GM12873 (cell line): ENCODE data around the gene DEF6.

Experiments used
- TF ChIP-seq, protein P1 (sequence below): IDR thresholded peaks from 2 replicates; pipeline ENCODE4 v1.5.1; 2012; ENCODE audit warnings: low read depth, mild to moderate bottlenecking, moderate library complexity, low read length, control low read depth; ENCODE audit not compliant: insufficient read depth; ENCODE audit errors: missing control alignments

DEF6 gene

GRCh38 chr6:35356391-35356790 is 58.8 kb downstream of the DEF6 start:
- TF ChIP-seq, protein P1, sequence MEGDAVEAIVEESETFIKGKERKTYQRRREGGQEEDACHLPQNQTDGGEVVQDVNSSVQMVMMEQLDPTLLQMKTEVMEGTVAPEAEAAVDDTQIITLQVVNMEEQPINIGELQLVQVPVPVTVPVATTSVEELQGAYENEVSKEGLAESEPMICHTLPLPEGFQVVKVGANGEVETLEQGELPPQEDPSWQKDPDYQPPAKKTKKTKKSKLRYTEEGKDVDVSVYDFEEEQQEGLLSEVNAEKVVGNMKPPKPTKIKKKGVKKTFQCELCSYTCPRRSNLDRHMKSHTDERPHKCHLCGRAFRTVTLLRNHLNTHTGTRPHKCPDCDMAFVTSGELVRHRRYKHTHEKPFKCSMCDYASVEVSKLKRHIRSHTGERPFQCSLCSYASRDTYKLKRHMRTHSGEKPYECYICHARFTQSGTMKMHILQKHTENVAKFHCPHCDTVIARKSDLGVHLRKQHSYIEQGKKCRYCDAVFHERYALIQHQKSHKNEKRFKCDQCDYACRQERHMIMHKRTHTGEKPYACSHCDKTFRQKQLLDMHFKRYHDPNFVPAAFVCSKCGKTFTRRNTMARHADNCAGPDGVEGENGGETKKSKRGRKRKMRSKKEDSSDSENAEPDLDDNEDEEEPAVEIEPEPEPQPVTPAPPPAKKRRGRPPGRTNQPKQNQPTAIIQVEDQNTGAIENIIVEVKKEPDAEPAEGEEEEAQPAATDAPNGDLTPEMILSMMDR: no peak

GRCh38 chr6:35357677-35358076 is 60.1 kb downstream of the DEF6 start:
- TF ChIP-seq, protein P1: no peak

DNA sequence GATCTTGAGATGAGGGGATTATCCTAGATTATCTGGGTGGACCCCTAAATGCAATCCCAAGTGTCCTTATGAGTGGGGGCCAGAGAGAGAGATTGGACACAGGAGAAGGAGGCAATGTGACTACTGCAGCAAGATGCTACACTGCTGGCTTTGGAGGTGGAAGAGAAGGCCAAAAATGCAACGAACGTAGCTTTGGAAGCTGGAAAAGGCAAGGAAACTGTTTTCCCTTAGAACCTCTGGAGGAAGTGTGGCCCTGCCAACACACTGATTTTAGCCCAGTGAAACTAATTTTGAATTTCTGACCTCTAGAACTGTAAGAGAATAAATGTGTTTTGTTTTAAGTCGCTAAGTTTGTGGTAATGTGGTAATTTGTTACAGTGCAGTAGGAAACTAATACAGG is 60.5 kb downstream of the DEF6 start:
- TF ChIP-seq, protein P1: no peak

DNA sequence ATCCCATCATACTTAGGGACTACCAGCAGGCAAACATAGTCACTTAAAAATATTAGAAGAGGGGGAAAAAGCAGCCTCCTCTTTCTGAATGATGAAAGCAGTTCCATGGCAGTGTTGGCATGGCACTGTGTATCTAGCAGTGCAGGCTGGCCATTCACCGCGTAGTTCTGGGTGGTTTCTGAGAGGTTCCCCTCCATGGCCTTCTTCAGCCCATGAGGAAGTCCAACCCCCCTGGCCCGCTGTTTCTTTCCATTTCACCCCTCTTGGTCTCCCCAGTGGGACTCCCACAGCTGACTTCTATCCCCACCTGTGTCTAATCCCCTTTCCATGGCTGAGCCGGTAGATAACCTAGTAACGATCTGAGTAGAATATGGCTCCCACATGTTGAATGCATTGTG is 61.7 kb downstream of the DEF6 start:
- TF ChIP-seq, protein P1: no peak

DNA sequence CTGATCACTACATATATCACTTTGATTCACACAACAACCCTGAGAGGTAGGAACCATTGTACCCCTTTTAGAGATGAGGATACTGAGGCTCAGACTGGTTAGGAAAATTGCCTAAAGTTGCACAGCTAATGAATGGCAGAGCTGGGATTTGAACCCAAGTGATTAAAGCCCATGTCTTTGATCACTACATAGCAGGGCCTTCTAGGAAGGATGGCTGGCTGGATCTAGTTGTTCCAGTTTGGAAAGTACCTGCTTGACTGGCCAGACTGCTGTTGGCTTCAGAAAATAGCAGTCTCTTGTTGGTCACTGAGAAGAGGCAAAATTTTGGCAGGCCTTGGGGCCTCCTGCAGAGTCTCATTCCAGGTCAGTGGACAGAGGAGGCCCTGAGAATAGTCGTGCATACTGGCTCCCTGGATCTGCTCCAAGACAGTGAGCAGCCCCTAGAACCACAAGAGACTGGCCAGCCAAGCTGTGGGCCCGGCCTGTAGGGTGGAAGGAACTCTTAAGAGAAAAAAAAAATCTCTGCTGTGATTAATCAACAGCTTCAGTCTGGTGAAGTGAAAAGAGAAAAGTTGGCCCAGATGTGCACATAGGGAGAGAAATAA is 62.2 kb downstream of the DEF6 start:
- TF ChIP-seq, protein P1: no peak

- TF ChIP-seq, protein P1: no peak
Observed at GRCh38 chr6:35360349-35361138, 62.9 kb downstream of the DEF6 start.

DNA sequence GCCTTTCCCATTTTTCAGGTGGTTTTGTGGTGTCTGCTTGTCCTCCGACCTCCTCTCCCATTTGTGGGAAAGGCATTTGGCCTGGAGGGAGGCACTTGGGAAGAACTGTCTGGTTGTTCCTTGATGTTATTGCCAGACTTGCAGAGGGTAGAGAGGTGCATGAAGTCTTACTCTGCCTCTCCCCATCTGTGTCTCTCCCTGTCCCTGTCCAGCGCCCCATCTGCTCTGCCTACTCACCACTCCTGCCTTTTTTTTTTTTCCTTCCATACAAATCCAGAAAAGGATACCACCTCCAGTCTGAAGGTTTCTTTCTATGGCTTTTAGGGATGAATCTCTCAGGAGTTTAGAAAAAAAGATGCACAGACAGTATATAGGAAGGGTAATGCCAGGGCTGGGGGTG is 64.6 kb downstream of the DEF6 start:
- TF ChIP-seq, protein P1: no peak
